Measurements from ENCODE around the gene ERG.

GRCh38 chr21:38489271-38489652 is 9.0 kb downstream of the ERG start:
- no peak for TF ChIP-seq CTCF (IDR thresholded peaks at IDR 0.05)
- TF ChIP-seq POLR2A (IDR thresholded peaks at IDR 0.05): no peak
